G401.6 (cell line): Measurements from ENCODE around the gene AKAP7.

Experiments
- FAIRE-seq: peaks from 2 replicates; lab custom pipeline; 2012; peaks lifted over from hg19 to GRCh38; lab: Jason Lieb, UNC

The AKAP7 gene

GRCh38 chr6:131205481-131206244, 70.4 kb downstream of the AKAP7 start:
- FAIRE-seq = no peak

GRCh38 chr6:131206463-131207251, 71.4 kb downstream of the AKAP7 start:
- FAIRE-seq = no peak

GRCh38 chr6:131208787-131209186, 73.5 kb downstream of the AKAP7 start:
- no peak for FAIRE-seq

GRCh38 chr6:131210469-131210868, 75.2 kb downstream of the AKAP7 start:
- FAIRE-seq = no peak

GRCh38 chr6:131212024-131212423, 76.8 kb downstream of the AKAP7 start:
- no peak for FAIRE-seq

- FAIRE-seq = no peak
Measured at GRCh38 chr6:131212913-131213312, 77.6 kb downstream of the AKAP7 start.

GRCh38 chr6:131213501-131213990, 78.3 kb downstream of the AKAP7 start:
- FAIRE-seq = no peak

- no peak for FAIRE-seq
Measured at GRCh38 chr6:131215219-131215618, 80.0 kb downstream of the AKAP7 start.

GRCh38 chr6:131216246-131216645, 81.0 kb downstream of the AKAP7 start:
- no peak for FAIRE-seq

GRCh38 chr6:131222773-131223172, 87.5 kb downstream of the AKAP7 start:
- no peak for FAIRE-seq

GRCh38 chr6:131223416-131223815, 88.1 kb downstream of the AKAP7 start:
- FAIRE-seq = no peak

GRCh38 chr6:131225127-131225526, 89.9 kb downstream of the AKAP7 start:
- FAIRE-seq = no peak

- no peak for FAIRE-seq
Measured at GRCh38 chr6:131225959-131226358, 90.7 kb downstream of the AKAP7 start.

- no peak for FAIRE-seq
Measured at GRCh38 chr6:131226459-131227157, 91.3 kb downstream of the AKAP7 start.

GRCh38 chr6:131227158-131227543, 91.9 kb downstream of the AKAP7 start:
- FAIRE-seq = no peak

GRCh38 chr6:131231103-131231502, 95.8 kb downstream of the AKAP7 start:
- no peak for FAIRE-seq

GRCh38 chr6:131231891-131232290, 96.6 kb downstream of the AKAP7 start:
- FAIRE-seq = no peak

GRCh38 chr6:131244942-131245341, 109.7 kb downstream of the AKAP7 start:
- FAIRE-seq = no peak

GRCh38 chr6:131250122-131250521, 114.9 kb downstream of the AKAP7 start:
- no peak for FAIRE-seq

- no peak for FAIRE-seq
Measured at GRCh38 chr6:131250936-131251335, 115.7 kb downstream of the AKAP7 start.

GRCh38 chr6:131251590-131252199, 116.4 kb downstream of the AKAP7 start:
- FAIRE-seq = no peak

- no peak for FAIRE-seq
Measured at GRCh38 chr6:131255434-131255833, 120.2 kb downstream of the AKAP7 start.
